Parathyroid adenoma (tissue), 2 donors: ENCODE results near the gene MRTFB.
A peak's percentile ranks its signal among the peaks of the same experiment; 100 is the strongest.

ENCODE experiments used
- H2AFZ ChIP-seq: fragments of 300-600 bp; sonication (generic); one replicate; pipeline ENCODE4 v1.7.0; 2017; ENCODE audit warnings: antibody characterized with exemption, mild to moderate bottlenecking
- H3K27ac ChIP-seq: fragments of 300-600 bp; sonication (generic); one replicate; pipeline ENCODE4 v1.7.0; 2017
- H3K27me3 ChIP-seq: fragments of 300-600 bp; sonication (generic); one replicate; pipeline ENCODE4 v1.7.0; 2017; ENCODE audit warnings: low read length; ENCODE audit not compliant: control insufficient read depth, insufficient read depth
- H3K36me3 ChIP-seq: fragments of 300-600 bp; sonication (generic); one replicate; pipeline ENCODE4 v1.7.0; 2017; ENCODE audit warnings: low read length; ENCODE audit not compliant: control insufficient read depth, insufficient read depth
- H3K4me1 ChIP-seq: fragments of 300-600 bp; sonication (generic); one replicate; pipeline ENCODE4 v1.7.0; 2017; ENCODE audit warnings: control low read depth
- H3K4me2 ChIP-seq: fragments of 300-600 bp; sonication (generic); one replicate; pipeline ENCODE4 v1.7.0; 2017; ENCODE audit warnings: low read length
- H3K4me3 ChIP-seq: fragments of 300-600 bp; sonication (generic); one replicate; pipeline ENCODE4 v1.7.0; 2017; ENCODE audit warnings: low read depth, low read length
- H3K79me2 ChIP-seq: fragments of 300-600 bp; sonication (generic); one replicate; pipeline ENCODE4 v1.7.0; 2017; ENCODE audit warnings: control low read depth
- H3K9ac ChIP-seq: fragments of 300-600 bp; sonication (generic); one replicate; pipeline ENCODE4 v1.7.0; 2017; ENCODE audit warnings: mild to moderate bottlenecking
- H3K9me3 ChIP-seq: fragments of 300-600 bp; sonication (generic); one replicate; pipeline ENCODE4 v1.7.0; 2017; ENCODE audit warnings: low read length; ENCODE audit not compliant: control insufficient read depth
- TF ChIP-seq, protein P1 (sequence below): fragments of 300-600 bp; sonication (generic); IDR thresholded peaks from one replicate; pipeline ENCODE4 v1.7.0; 2017; ENCODE audit warnings: antibody characterized with exemption, mild to moderate bottlenecking
- donor health status: primary hyperparathyroidism.

Gene MRTFB

GRCh38 chr16:14283786-14284185 lies 212.7 kb downstream of the MRTFB start:
- Histone ChIP-seq H3K4me3 (no peak overlapping the region), H3K9me3 (no peaks in the 10 kb centered on the region), H3K9ac (no peak overlapping the region), H3K27ac (no peak overlapping the region), H3K79me2 (no peaks in the 10 kb centered on the region), H3K27me3 (no peaks in the 10 kb centered on the region), H3K4me1 (no peaks in the 10 kb centered on the region), H2AFZ (no peak overlapping the region), H3K36me3 (no peaks in the 10 kb centered on the region), H3K4me2 (no peak overlapping the region)
- TF ChIP-seq, protein P1, sequence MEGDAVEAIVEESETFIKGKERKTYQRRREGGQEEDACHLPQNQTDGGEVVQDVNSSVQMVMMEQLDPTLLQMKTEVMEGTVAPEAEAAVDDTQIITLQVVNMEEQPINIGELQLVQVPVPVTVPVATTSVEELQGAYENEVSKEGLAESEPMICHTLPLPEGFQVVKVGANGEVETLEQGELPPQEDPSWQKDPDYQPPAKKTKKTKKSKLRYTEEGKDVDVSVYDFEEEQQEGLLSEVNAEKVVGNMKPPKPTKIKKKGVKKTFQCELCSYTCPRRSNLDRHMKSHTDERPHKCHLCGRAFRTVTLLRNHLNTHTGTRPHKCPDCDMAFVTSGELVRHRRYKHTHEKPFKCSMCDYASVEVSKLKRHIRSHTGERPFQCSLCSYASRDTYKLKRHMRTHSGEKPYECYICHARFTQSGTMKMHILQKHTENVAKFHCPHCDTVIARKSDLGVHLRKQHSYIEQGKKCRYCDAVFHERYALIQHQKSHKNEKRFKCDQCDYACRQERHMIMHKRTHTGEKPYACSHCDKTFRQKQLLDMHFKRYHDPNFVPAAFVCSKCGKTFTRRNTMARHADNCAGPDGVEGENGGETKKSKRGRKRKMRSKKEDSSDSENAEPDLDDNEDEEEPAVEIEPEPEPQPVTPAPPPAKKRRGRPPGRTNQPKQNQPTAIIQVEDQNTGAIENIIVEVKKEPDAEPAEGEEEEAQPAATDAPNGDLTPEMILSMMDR, result no peak

DNA sequence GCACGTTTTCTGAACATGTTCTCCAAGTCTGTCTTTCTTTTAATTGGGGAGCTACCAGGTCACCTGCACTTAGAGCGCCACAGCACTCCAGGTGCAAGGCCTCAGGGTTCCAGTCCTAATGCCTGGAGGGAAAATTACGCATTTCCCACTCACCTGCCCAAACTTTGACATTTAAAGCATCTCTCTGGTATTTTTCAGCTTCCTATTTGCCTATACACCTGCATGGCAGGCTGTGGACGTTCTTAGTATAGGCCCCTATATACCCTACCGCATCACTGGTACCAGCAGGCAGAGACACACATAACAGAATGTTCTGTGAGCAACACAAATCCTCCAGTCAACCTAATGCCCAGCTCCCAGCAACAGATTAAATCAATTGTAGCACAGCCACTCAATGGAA lies 213.3 kb downstream of the MRTFB start:
- Histone ChIP-seq H3K4me3 (no peak overlapping the region), H3K9ac (no peak overlapping the region)
- TF ChIP-seq, protein P1, result no peak

DNA sequence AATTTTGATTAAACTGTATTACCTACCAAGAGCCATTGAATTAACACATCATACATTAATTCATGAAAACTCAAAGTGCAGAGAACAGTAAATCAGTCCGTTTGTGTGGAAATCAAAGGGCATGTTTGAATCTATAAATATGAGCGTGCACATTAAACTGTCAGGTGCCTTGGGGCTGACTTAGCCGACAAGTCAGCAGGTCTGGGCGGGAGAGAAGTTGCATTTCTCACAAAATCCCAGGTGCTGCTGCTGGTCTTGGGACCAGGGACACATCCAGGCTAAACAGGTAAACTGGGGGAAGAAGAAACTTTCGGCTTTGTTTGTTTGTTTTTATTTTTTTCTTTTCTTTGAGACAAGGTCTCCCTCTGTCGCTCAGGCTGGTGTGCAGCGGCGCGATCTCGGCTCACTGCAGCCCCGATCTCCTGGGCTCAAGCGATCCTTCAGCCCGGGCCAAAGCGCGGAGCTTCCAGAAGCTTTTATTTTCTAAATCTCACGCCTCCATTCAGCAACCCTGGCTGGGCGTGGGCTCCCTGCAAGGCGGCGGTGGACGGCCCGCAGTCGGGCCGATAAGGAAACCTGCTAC lies 213.9 kb downstream of the MRTFB start:
- H3K9me3 ChIP-seq, result peaks cover 5% of the 10 kb centered on the region
- H3K27me3 ChIP-seq, result no peaks in the 10 kb centered on the region
- peak overlapping the region; percentile 36 for H3K27ac ChIP-seq
- H3K4me2 ChIP-seq, result peak overlapping the region; percentile 69
- H3K4me1 ChIP-seq, result no peaks in the 10 kb centered on the region
- peak overlapping the region; percentile 71 for H3K4me3 ChIP-seq
- H3K79me2 ChIP-seq, result no peaks in the 10 kb centered on the region
- peak overlapping the region; percentile 91 for H2AFZ ChIP-seq
- no peaks in the 10 kb centered on the region for H3K36me3 ChIP-seq
- H3K9ac ChIP-seq, result no peak overlapping the region
- TF ChIP-seq, protein P1, result peak; percentile 18

More for the DNA sequence above, 213.3 kb downstream of the MRTFB start:
- H3K4me1 ChIP-seq, result no peaks in the 10 kb centered on the region
- no peaks in the 10 kb centered on the region for H3K36me3 ChIP-seq
- H2AFZ ChIP-seq, result no peak overlapping the region
- no peaks in the 10 kb centered on the region for H3K79me2 ChIP-seq
- no peaks in the 10 kb centered on the region for H3K27me3 ChIP-seq
- H3K4me2 ChIP-seq, result no peak overlapping the region
- H3K27ac ChIP-seq, result no peak overlapping the region
- H3K9me3 ChIP-seq, result peaks cover 2% of the 10 kb centered on the region

DNA sequence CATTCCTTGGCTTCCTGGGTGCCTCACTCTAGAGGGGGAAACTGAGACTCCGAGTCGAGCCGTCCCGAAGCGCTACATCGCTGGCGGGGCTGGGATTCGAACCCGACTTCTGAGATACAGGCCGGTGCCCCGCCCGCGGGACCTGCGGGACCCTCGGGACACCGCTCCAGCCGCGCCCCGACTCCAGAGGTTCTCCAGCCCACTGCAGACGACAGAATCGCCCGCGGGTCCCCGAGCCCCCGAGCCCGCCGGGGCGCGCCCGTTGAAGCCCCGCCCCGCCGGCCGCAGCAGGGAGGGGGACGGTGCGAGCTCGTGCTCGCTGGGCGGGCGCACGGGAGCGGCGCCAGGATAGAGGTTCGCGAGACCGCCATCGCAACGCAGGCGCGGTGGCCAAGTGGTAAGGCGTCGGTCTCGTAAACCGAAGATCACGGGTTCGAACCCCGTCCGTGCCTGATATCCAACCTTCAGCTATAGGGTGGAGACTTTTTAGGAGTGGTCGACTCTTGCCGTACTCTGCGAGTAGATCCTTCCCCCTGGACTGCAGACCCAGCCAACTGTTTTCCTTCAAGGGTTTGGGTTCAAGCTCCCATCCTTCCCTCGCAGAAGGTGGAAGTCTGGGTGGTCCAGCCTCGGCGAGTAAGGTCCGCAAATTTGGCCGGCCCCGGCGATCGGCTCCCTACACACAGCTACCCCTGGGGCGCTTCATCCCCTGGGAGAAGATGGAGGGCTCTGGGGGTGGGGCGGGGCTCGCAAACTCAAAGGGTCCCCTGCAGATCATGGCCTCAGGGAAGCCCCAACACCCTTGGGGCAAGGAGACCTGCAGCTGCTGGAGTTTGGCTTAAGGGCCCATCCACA lies 214.6 kb downstream of the MRTFB start:
- H3K4me2 ChIP-seq, result peak overlapping the region; percentile 69
- H3K4me3 ChIP-seq, result peak overlapping the region; percentile 71
- no peaks in the 10 kb centered on the region for H3K36me3 ChIP-seq
- no peaks in the 10 kb centered on the region for H3K4me1 ChIP-seq
- H3K27ac ChIP-seq, result peak overlapping the region; percentile 36
- H3K9ac ChIP-seq, result no peak overlapping the region
- TF ChIP-seq, protein P1, result no peak
- peaks cover 5% of the 10 kb centered on the region for H3K9me3 ChIP-seq
- H2AFZ ChIP-seq, result peak overlapping the region; percentile 91
- no peaks in the 10 kb centered on the region for H3K27me3 ChIP-seq
- no peaks in the 10 kb centered on the region for H3K79me2 ChIP-seq
